H9 (cell line): ENCODE data around the gene CCDC33. TPM values are rescaled to one million over a fixed set of nuclear protein-coding genes. Genes with fewer than 3 reads are reported as not detected.

ENCODE experiments used
- DNase-seq: peaks from one replicate; pipeline ENCODE4 v3.0.0-alpha.2; 2017
- H2AFZ ChIP-seq: one replicate; pipeline ENCODE4 v1.6.1; 2013; ENCODE audit warnings: mild to moderate bottlenecking, low read length, control low read depth, moderate library complexity
- H2AK5ac ChIP-seq: 2 replicates; pipeline ENCODE4 v1.6.1; 2013; ENCODE audit warnings: low read length, control low read depth, mixed read lengths; ENCODE audit not compliant: insufficient read length
- H2BK120ac ChIP-seq: one replicate; pipeline ENCODE4 v1.6.1; 2013; ENCODE audit warnings: low read depth, mild to moderate bottlenecking, low read length, control low read depth, inconsistent platforms; ENCODE audit not compliant: poor library complexity, severe bottlenecking
- H2BK12ac ChIP-seq: 2 replicates; pipeline ENCODE4 v1.6.1; 2013; ENCODE audit warnings: low read length, control low read depth, mixed read lengths, low read depth; ENCODE audit not compliant: insufficient read length
- H2BK15ac ChIP-seq: 2 replicates; pipeline ENCODE4 v1.6.1; 2013; ENCODE audit warnings: low read depth, low read length, control low read depth
- H2BK20ac ChIP-seq: one replicate; pipeline ENCODE4 v1.6.1; 2013; ENCODE audit warnings: low read depth, mild to moderate bottlenecking, low read length, control low read depth, inconsistent platforms; ENCODE audit not compliant: poor library complexity, severe bottlenecking
- H2BK5ac ChIP-seq: 2 replicates; pipeline ENCODE4 v1.6.1; 2013; ENCODE audit warnings: low read length, control low read depth, mixed read lengths; ENCODE audit not compliant: insufficient read length
- H3K14ac ChIP-seq: 2 replicates; pipeline ENCODE4 v1.6.1; 2013; ENCODE audit warnings: low read length, control low read depth; ENCODE audit not compliant: insufficient read depth
- H3K18ac ChIP-seq: 2 replicates; pipeline ENCODE4 v1.6.1; 2013; ENCODE audit warnings: low read depth, mild to moderate bottlenecking, mixed read lengths, low read length, control low read depth; ENCODE audit not compliant: insufficient read length
- H3K23ac ChIP-seq: 2 replicates; pipeline ENCODE4 v1.6.1; 2013; ENCODE audit warnings: low read length, control low read depth, mixed read lengths, low read depth; ENCODE audit not compliant: insufficient read length
- H3K23me2 ChIP-seq: 2 replicates; pipeline ENCODE4 v1.6.1; 2013; ENCODE audit warnings: low read depth, mild to moderate bottlenecking, mixed read lengths, low read length, control low read depth; ENCODE audit not compliant: insufficient read length, poor library complexity, severe bottlenecking
- H3K27ac ChIP-seq: 2 replicates; pipeline ENCODE4 v1.5.1; 2013; ENCODE audit warnings: low read length, control low read depth, mixed read lengths, low read depth; ENCODE audit not compliant: insufficient read length
- H3K27me3 ChIP-seq: 2 replicates; pipeline ENCODE4 v1.6.1; 2013; ENCODE audit warnings: low read length, control low read depth, inconsistent platforms; ENCODE audit not compliant: insufficient read depth
- H3K4ac ChIP-seq: 2 replicates; pipeline ENCODE4 v1.6.1; 2013; ENCODE audit warnings: low read depth, mild to moderate bottlenecking, control low read depth, inconsistent platforms, low read length, moderate library complexity
- H3K4me1 ChIP-seq: 2 replicates; pipeline ENCODE4 v1.6.1; 2013; ENCODE audit warnings: low read length, control low read depth, inconsistent platforms; ENCODE audit not compliant: insufficient read depth
- H3K4me2 ChIP-seq: 2 replicates; pipeline ENCODE4 v1.6.1; 2013; ENCODE audit warnings: low read length, control low read depth, mixed read lengths; ENCODE audit not compliant: insufficient read length, insufficient read depth
- H3K56ac ChIP-seq: 2 replicates; pipeline ENCODE4 v1.6.1; 2013; ENCODE audit warnings: low read depth, mild to moderate bottlenecking, mixed read lengths, low read length, control low read depth; ENCODE audit not compliant: insufficient read length
- H3K79me1 ChIP-seq: 2 replicates; pipeline ENCODE4 v1.6.1; 2013; ENCODE audit warnings: low read depth, mild to moderate bottlenecking, moderate library complexity, low read length, control low read depth, inconsistent platforms; ENCODE audit not compliant: insufficient read depth, poor library complexity, severe bottlenecking
- H3K79me2 ChIP-seq: 2 replicates; pipeline ENCODE4 v1.6.1; 2013; ENCODE audit warnings: low read length, control low read depth, inconsistent platforms; ENCODE audit not compliant: insufficient read depth
- H3K9ac ChIP-seq: 2 replicates; pipeline ENCODE4 v1.6.1; 2013; ENCODE audit warnings: low read length, control low read depth, mixed read lengths; ENCODE audit not compliant: insufficient read length; ENCODE audit errors: extremely low read depth
- H3K9me3 ChIP-seq: one replicate; pipeline ENCODE4 v1.6.1; 2013; ENCODE audit warnings: low read depth, low read length, inconsistent platforms; ENCODE audit not compliant: control insufficient read depth
- H3T11ph ChIP-seq: one replicate; pipeline ENCODE4 v1.6.1; 2013; ENCODE audit warnings: mild to moderate bottlenecking, low read length, control low read depth, inconsistent platforms
- H4K20me1 ChIP-seq: one replicate; pipeline ENCODE4 v1.6.1; 2013; ENCODE audit not compliant: control insufficient read depth, insufficient read length, insufficient read depth
- H4K5ac ChIP-seq: 2 replicates; pipeline ENCODE4 v1.6.1; 2013; ENCODE audit warnings: low read depth, mild to moderate bottlenecking, mixed read lengths, low read length, control low read depth; ENCODE audit not compliant: insufficient read length
- H4K8ac ChIP-seq: replicated peaks from 2 replicates; pipeline ENCODE4 v1.6.1; 2013; ENCODE audit warnings: low read length, control low read depth, mixed read lengths, low read depth; ENCODE audit not compliant: insufficient read length
- H4K91ac ChIP-seq: 2 replicates; pipeline ENCODE4 v1.6.1; 2013; ENCODE audit warnings: low read depth, mild to moderate bottlenecking, moderate library complexity, mixed read lengths, low read length, control low read depth; ENCODE audit not compliant: insufficient read length
- H3K27ac Mint-ChIP-seq, 3 experiments: 2 replicates in 2 of 3; 3 replicates in 1 of 3; pipeline ENCODE4 v1.8.0; 2020 to 2021; ENCODE audit warnings: mixed read lengths in 3 of 3, mild to moderate bottlenecking in 1 of 3, moderate library complexity in 1 of 3
- H3K27me3 Mint-ChIP-seq: 2 replicates; pipeline ENCODE4 v1.8.0; 2021; ENCODE audit warnings: low read depth, mild to moderate bottlenecking, moderate library complexity, mixed read lengths
- H3K36me3 Mint-ChIP-seq, 3 experiments: 2 replicates in 2 of 3; 3 replicates in 1 of 3; pipeline ENCODE4 v1.8.0; 2020 to 2021; ENCODE audit warnings: low read depth in 3 of 3, mixed read lengths in 3 of 3; ENCODE audit not compliant: insufficient read depth in 1 of 3
- H3K4me1 Mint-ChIP-seq, 2 experiments: 2 replicates each; pipeline ENCODE4 v1.8.0; 2020; ENCODE audit warnings: mixed read lengths in 2 of 2
- H3K4me3 Mint-ChIP-seq, 2 experiments: 2 replicates in 1 of 2; 3 replicates in 1 of 2; pipeline ENCODE4 v1.8.0; 2020 to 2021; ENCODE audit warnings: mild to moderate bottlenecking in 2 of 2, mixed read lengths in 2 of 2, moderate library complexity in 1 of 2
- H3K9me3 Mint-ChIP-seq, 2 experiments: 2 replicates in 1 of 2; 3 replicates in 1 of 2; pipeline ENCODE4 v1.8.0; 2020; ENCODE audit warnings: mild to moderate bottlenecking in 2 of 2, mixed read lengths in 2 of 2, moderate library complexity in 1 of 2
- WGBS: extraction: QIAGEN DNeasy Blood & Tissue Kit; methylation state at CpG from one replicate; pipeline ENCODE4 v1.1.7; 2013; ENCODE audit warnings: missing lambda C conversion rate, low lambda C conversion rate, mixed read lengths; ENCODE audit not compliant: insufficient read length; ENCODE audit errors: extremely low coverage; 5-methylcytosine and 5-hydroxymethylcytosine counted together
- total RNA-seq: library from RNA; stranded (reverse); gene quantifications from 2 replicates; pipeline ENCODE4 v1.2.1, GENCODE V29; 2021
- TF ChIP-seq, protein P1 (sequence below): fragments of 200-600 bp; sonication (generic); conservative IDR thresholded peaks from 3 replicates; pipeline ENCODE4 v1.8.0; 2021; ENCODE audit warnings: antibody characterized with exemption, mild to moderate bottlenecking

Gene CCDC33
- total RNA-seq, 1 experiment from 2014 or later = 4.6 TPM

DNA sequence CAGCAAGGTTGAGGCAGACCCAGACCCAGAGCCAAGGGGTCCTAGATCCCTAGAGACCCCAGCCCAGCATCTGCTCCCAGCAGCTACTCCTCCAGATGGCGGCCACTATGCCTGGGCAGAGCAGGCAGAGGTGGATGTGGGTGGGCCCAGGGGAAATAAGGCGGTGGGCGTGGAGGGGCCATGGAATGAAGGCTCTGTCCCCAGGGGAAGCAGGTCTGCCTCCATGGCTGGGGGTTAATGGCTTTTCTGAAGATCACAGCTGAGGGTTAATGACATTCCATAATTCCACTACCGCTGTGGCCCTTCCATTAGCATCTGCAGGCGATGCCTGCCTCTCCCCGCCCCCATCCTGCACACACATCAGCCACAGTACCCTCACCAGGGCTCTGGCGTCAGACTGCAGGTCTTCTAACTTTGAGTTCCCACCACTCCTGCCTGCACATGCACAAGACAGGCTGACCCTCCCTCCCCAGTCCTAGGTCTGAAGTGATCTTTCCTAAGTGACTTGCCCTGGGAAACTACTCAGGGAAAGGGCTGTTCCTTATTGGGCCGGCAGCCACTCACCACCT lies 41.2 kb downstream of the CCDC33 start:
- Histone ChIP-seq H3K14ac (no peak overlapping the region), H2BK15ac (no peak overlapping the region), H2BK5ac (no peak overlapping the region), H3K9me3 (no peaks in the 10 kb centered on the region), H4K8ac (no peak overlapping the region), H3K27me3 (no peaks in the 10 kb centered on the region), H2AFZ (no peak overlapping the region), H3K27ac (no peak overlapping the region), H3K23ac (no peak overlapping the region), H3K4me2 (no peak overlapping the region), H3K9ac (no peak overlapping the region), H4K91ac (no peak overlapping the region), H3K4me1 (no peaks in the 10 kb centered on the region), H2BK12ac (no peak overlapping the region), H2BK120ac (no peak overlapping the region), H3K79me1 (no peaks in the 10 kb centered on the region), H3K18ac (no peak overlapping the region), H4K5ac (no peak overlapping the region), H2BK20ac (no peak overlapping the region), H3K79me2 (no peaks in the 10 kb centered on the region), H2AK5ac (no peak overlapping the region), H3K56ac (no peak overlapping the region), H3T11ph (no peak overlapping the region), H3K23me2 (no peaks in the 10 kb centered on the region), H4K20me1 (no peaks in the 10 kb centered on the region), H3K4ac (no peak overlapping the region)
- TF ChIP-seq, protein P1, sequence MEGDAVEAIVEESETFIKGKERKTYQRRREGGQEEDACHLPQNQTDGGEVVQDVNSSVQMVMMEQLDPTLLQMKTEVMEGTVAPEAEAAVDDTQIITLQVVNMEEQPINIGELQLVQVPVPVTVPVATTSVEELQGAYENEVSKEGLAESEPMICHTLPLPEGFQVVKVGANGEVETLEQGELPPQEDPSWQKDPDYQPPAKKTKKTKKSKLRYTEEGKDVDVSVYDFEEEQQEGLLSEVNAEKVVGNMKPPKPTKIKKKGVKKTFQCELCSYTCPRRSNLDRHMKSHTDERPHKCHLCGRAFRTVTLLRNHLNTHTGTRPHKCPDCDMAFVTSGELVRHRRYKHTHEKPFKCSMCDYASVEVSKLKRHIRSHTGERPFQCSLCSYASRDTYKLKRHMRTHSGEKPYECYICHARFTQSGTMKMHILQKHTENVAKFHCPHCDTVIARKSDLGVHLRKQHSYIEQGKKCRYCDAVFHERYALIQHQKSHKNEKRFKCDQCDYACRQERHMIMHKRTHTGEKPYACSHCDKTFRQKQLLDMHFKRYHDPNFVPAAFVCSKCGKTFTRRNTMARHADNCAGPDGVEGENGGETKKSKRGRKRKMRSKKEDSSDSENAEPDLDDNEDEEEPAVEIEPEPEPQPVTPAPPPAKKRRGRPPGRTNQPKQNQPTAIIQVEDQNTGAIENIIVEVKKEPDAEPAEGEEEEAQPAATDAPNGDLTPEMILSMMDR = no peak
- no peaks in the 10 kb centered on the region; a peak in 1 of 7 replicates for H3K36me3 Mint-ChIP-seq
- H3K27me3 Mint-ChIP-seq = peaks cover 38% of the 10 kb centered on the region
- H3K4me1 Mint-ChIP-seq = peaks cover 0 to 6% of the 10 kb centered on the region in 2 experiments; a peak in 1 of 4 replicates
- DNase-seq = no peak
- no peak overlapping the region for H3K27ac Mint-ChIP-seq
- no peak overlapping the region for H3K4me3 Mint-ChIP-seq
- no peaks in the 10 kb centered on the region for H3K9me3 Mint-ChIP-seq
- WGBS = no CpG with 5 or more reads among the region's 8 CpGs
